Adrenal gland (tissue), 12 donors: ENCODE results near the gene KLF11. TPM values are rescaled to one million over a fixed set of nuclear protein-coding genes. Genes with fewer than 3 reads are reported as not detected.

ENCODE experiments used
- DNase-seq, 7 donors: peaks; one replicate each; pipeline ENCODE4 v3.0.0-alpha.2; 2019 to 2020
- H3K27ac ChIP-seq, 5 donors: fragments of 200-600 bp; sonication (generic) in 4 of 5; 1 replicate in 3 of 5; 2 replicates in 2 of 5; pipeline versions ENCODE4 v1.5.1 to v1.8.0; 2016 to 2020; ENCODE audit warnings: mild to moderate bottlenecking in 1 of 5
- H3K27me3 ChIP-seq: fragments of 200-600 bp; 2 replicates; pipeline ENCODE4 v1.8.0; 2021
- H3K36me3 ChIP-seq, 2 donors: fragments of 200-600 bp; replicated peaks in 1 of 2; 1 replicate in 1 of 2; 2 replicates in 1 of 2; pipeline versions ENCODE4 v1.5.1 to v1.8.0; 2018 to 2022
- H3K4me1 ChIP-seq, 2 donors: fragments of 200-600 bp; replicated peaks in 1 of 2; 1 replicate in 1 of 2; 2 replicates in 1 of 2; pipeline versions ENCODE4 v1.5.1 to v1.8.0; 2018 to 2021
- H3K4me3 ChIP-seq, 4 donors: fragments of 200-600 bp; sonication (generic) in 3 of 4; one replicate each; pipeline ENCODE4 v1.5.1; 2016 to 2018
- H3K9me3 ChIP-seq, 3 donors: fragments of 200-600 bp; sonication (generic) in 1 of 3; replicated peaks in 1 of 3; 1 replicate in 2 of 3; 2 replicates in 1 of 3; pipeline versions ENCODE4 v1.5.1 to v1.8.0; 2016 to 2021
- POLR2A ChIP-seq, 2 donors: fragments of 450-650 bp; IDR thresholded peaks; one replicate each; pipeline ENCODE4 v1.6.1; 2017; ENCODE audit warnings: antibody characterized with exemption in 2 of 2, mild to moderate bottlenecking in 2 of 2, moderate library complexity in 1 of 2
- WGBS, 4 donors: extraction: QIAGEN DNeasy Blood & Tissue Kit in 2 of 4; methylation state at CpG; one replicate each; pipeline versions ENCODE4 v1.1.5 to v1.1.7; 2013 to 2017; 5-methylcytosine and 5-hydroxymethylcytosine counted together
- intact Hi-C, 2 donors: fragments of 100-400 bp; cut with DNase I; formaldehyde crosslinking; loops; one replicate each; pipeline versions ENCODE4 v1.14.1 to v1.15.0; 2022 to 2023
- polyA plus RNA-seq, 3 donors: library from polyadenylated mRNA; stranded (reverse); fragments of 200-250 nt in 2 of 3; fragments of 350-450 nt in 1 of 3; fragmentation: Illumina TruSeq in 1 of 3; extraction: RNeasy Lipid Tissue Mini Kit (QIAGEN cat#74804) in 1 of 3; gene quantifications; one replicate each; pipeline ENCODE4 v1.2.3, GENCODE V29; 2013 to 2014
- total RNA-seq, 9 donors: library from RNA; depleted of rRNA in 4 of 9; stranded (reverse); fragments of >200 nt in 4 of 9; fragments of 120-200 nt in 1 of 9; fragmentation: NEBNext Ultra II Directional in 1 of 9; extraction: Animal tissue kit (Norgen Biotek cat#: 25700) in 1 of 9; gene quantifications; one replicate each; pipeline versions ENCODE4 v1.1.0 to v1.2.4, GENCODE V29; 2013 to 2023
- TF ChIP-seq, protein P1 (sequence below), 6 experiments: fragments of 450-650 bp in 4 of 6; fragments of 200-600 bp in 2 of 6; sonication (generic) in 1 of 6; IDR thresholded peaks; 1 replicate in 5 of 6; 2 replicates in 1 of 6; pipeline versions ENCODE4 v1.5.1 to v1.8.0; 2016 to 2021; ENCODE audit warnings: antibody characterized with exemption in 6 of 6, mild to moderate bottlenecking in 2 of 6, moderate library complexity in 1 of 6
- donor health status: healthy with polysubstance abuse.
- donor health status: Bipolar disorder and iron deficiency.
- donor health status: DM: yes; HTN: yes; CAD: no.
- donor health status: DM: no; HTN: no; CAD: no.
- donor health status: DM: no; HTN: no; CAD: no.
- donor health status: DM: yes; HTN: yes; CAD: no.

KLF11 gene
- total and polyA plus RNA-seq, 12 donors = 6.8 to 75.7 (median 26.1) TPM

DNA sequence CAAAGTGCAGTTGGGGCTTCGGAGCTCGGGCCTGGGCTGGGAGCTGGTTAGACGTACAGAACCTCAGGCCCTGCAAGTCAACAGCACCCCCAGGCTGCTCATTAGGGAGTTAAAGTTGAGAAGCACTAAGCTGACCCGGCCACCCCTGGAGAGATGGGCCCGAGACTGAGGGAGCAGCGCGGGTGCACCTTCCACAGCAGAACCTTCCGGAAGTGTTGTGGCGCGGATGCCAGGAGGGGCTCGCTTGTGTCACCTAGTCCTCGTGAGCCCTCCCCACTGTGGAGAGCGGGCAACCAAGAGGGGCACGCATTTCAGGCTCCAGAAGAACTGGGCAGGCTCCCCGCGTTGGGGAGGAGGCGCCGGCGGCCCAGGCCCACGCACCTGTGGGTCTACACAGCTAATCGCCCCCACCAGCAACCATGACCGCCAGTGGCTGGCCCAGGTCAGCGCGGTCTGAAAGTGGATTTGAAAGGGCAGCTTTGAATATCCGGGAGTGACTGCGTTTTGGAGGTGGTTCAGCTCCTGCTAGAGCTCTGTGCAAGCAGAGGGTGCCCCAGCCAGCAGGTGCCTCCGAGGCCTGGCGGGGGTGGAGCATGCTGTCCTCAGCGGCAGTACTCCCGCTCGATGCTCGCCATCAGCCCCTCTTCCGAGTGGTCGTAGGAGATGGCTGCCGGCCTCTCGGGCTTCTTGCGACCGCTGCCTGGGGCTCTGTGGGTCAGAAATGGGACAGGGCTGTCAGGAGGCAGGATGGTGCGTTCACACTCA is 15.1 kb downstream of the KLF11 start:
- intact Hi-C loops = loop anchor here in 1 of 2 donors (10.0 kb wide), 1 partner anchor 244 kb away; no protein-coding TSS in a partner anchor
- Histone ChIP-seq H3K9me3 (no peaks in the 10 kb centered on the region), H3K27ac (peak overlapping the region in 1 of 5 donors; percentile 70), H3K27me3 (no peaks in the 10 kb centered on the region), H3K4me3 (no peak overlapping the region), H3K36me3 (peaks cover 0 to 6% of the 10 kb centered on the region in 2 donors), H3K4me1 (peaks cover 0 to 10% of the 10 kb centered on the region in 2 donors)
- WGBS, 4 donors = 91 to 100% (median 95%) methylated on average over 17 to 39 of the region's 39 CpGs
- TF ChIP-seq, protein P1, sequence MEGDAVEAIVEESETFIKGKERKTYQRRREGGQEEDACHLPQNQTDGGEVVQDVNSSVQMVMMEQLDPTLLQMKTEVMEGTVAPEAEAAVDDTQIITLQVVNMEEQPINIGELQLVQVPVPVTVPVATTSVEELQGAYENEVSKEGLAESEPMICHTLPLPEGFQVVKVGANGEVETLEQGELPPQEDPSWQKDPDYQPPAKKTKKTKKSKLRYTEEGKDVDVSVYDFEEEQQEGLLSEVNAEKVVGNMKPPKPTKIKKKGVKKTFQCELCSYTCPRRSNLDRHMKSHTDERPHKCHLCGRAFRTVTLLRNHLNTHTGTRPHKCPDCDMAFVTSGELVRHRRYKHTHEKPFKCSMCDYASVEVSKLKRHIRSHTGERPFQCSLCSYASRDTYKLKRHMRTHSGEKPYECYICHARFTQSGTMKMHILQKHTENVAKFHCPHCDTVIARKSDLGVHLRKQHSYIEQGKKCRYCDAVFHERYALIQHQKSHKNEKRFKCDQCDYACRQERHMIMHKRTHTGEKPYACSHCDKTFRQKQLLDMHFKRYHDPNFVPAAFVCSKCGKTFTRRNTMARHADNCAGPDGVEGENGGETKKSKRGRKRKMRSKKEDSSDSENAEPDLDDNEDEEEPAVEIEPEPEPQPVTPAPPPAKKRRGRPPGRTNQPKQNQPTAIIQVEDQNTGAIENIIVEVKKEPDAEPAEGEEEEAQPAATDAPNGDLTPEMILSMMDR (IDR thresholded peaks at IDR 0.05) = peak in 1 of 6 experiments; percentile 1
- no peak for TF ChIP-seq POLR2A (IDR thresholded peaks at IDR 0.05)
- no peak for DNase-seq

DNA sequence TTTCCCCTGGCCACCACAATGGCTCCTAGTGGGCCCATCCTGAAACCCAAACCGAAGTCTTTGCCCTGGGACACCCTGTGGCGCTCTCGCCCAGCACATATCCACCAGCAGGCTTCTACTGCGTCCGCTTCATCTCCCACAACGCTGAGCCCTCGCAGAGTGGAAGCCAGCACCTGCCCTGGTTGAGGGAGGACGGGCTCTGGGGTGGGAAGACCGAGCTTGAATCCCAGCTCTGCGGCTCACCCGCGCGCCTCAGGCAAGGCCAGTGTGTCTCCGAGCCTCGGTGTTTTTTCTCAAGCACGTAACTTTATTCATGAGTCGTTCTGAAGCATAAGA is 15.6 kb downstream of the KLF11 start:
- Histone ChIP-seq H3K36me3 (peaks cover 0 to under 1% of the 10 kb centered on the region in 2 donors), H3K4me1 (peaks cover 0 to 10% of the 10 kb centered on the region in 2 donors), H3K27me3 (no peaks in the 10 kb centered on the region), H3K27ac (no peak overlapping the region), H3K9me3 (no peaks in the 10 kb centered on the region), H3K4me3 (no peak overlapping the region)
- 93 to 95% (median 94%) methylated on average over 9 to 17 of the region's 17 CpGs for WGBS, 4 donors
- TF ChIP-seq, protein P1 (IDR thresholded peaks at IDR 0.05) = no peak
- TF ChIP-seq POLR2A (IDR thresholded peaks at IDR 0.05) = no peak
- intact Hi-C loops = loop anchor here in 1 of 2 donors (10.0 kb wide), 1 partner anchor 244 kb away; no protein-coding TSS in a partner anchor
- DNase-seq = no peak

DNA sequence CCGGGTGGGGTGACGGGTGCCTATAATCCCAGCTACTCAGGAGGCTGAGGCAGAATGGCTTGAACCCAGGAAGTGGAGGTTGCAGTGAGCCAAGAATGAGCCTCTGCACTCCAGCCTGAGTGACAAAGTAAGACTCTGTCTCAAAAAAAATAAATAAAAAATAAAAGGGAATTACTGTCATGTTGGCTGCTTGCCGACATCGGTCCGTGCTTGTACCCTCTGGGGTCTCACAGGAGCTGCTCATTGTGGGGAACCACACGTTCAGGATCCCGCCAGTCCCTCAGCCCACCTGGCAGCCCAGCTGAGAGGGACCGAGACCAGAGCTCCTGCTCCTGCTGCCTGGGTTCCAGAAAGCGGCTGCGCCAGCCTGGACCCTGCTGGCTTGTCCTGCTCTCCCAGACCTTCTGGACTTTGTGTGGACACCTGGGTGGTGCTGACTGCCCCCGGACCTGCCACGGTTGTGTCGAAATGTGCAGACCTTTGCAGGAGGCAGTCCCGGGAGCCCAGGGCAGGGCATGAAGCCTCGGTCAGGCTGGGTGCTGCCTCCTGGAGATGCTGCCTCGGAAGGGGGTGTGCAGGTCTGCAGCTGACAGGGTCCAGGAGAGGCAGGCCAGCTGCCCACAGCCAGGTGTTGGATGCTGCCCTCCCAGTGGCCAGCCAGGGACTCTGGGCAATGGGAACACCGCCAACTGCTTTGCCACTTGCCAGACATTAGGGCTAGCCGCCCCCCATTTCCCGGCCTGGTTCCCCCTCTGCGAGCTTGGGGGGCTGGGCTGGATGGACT is 16.4 kb downstream of the KLF11 start:
- 89 to 93% (median 91%) methylated on average over 10 to 20 of the region's 20 CpGs for WGBS, 4 donors
- Histone ChIP-seq H3K27me3 (no peaks in the 10 kb centered on the region), H3K4me1 (peaks cover 0 to 10% of the 10 kb centered on the region in 2 donors), H3K4me3 (no peak overlapping the region), H3K36me3 (no peaks in the 10 kb centered on the region), H3K9me3 (no peaks in the 10 kb centered on the region), H3K27ac (no peak overlapping the region)
- TF ChIP-seq, protein P1 (IDR thresholded peaks at IDR 0.05) = no peak
- no peak for TF ChIP-seq POLR2A (IDR thresholded peaks at IDR 0.05)
- DNase-seq = no peak
- intact Hi-C loops = loop anchor here in 1 of 2 donors (10.0 kb wide), 1 partner anchor 245 kb away; no protein-coding TSS in a partner anchor

DNA sequence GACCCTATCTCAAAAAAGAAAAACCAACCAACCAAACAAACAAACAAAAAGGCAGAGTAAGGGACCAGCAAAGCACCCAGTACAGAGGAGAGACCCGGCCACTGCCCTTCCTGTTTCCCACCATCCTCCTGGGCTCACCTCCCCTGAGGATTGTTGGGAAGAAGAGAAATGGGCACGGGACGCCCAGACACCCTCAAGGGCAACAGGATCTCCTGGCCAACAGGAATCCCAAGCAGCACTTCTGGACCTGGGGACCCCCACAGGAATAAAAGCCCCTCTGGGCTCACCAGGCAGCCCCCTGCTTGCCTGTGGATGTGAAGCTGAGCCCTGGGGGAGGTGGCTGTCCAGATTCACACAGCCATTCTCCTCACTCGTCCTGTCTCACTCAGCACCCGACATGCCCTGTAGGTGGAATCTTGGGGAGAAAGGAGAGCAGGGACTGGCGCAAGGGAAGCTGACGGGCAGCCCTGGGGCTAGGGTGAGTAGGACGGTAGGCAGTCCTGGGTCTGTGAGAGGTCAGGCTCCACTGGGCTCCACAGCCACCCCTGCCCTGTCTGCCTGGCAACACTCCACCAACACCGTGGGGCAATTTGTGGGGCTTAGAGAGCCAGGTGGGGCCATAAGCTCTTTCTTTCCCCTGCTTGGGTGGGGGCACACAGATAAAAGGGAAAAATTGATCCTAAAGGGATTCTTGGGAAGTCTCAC is 18.0 kb downstream of the KLF11 start:
- no peaks in the 10 kb centered on the region for H3K27me3 ChIP-seq
- intact Hi-C loops = no loop called here
- WGBS, 4 donors = 81 to 89% (median 87%) methylated on average over 8 to 9 of the region's 9 CpGs
- H3K9me3 ChIP-seq = no peaks in the 10 kb centered on the region
- H3K4me3 ChIP-seq = no peak overlapping the region
- no peak for DNase-seq
- no peak overlapping the region for H3K27ac ChIP-seq
- H3K4me1 ChIP-seq = peaks cover 0 to 10% of the 10 kb centered on the region in 2 donors
- no peak for TF ChIP-seq POLR2A (IDR thresholded peaks at IDR 0.05)
- TF ChIP-seq, protein P1 (IDR thresholded peaks at IDR 0.05) = no peak
- no peaks in the 10 kb centered on the region for H3K36me3 ChIP-seq
